ENCODE data around the gene HDGFL3.

- TF ChIP-seq CTCF (tag by site-specific recombination; IDR thresholded peaks at IDR 0.05) (no peak), TCF7L2 (IDR thresholded peaks at IDR 0.05; ENCODE audit: borderline replicate concordance, low read depth, low read length) (no peak), ZNF324 (tag by site-specific recombination; IDR thresholded peaks at IDR 0.05) (no peak)
Observed at GRCh38 chr15:83112233-83112955, 95.2 kb downstream of the HDGFL3 start.
